SHP77 (cell line): ENCODE data around the gene NRG2.

Experiments
- DNase-seq, 2 experiments: peaks; one replicate each; lab custom pipeline; 2025; lab: John Stamatoyannopoulos, UW

NRG2 gene

DNA sequence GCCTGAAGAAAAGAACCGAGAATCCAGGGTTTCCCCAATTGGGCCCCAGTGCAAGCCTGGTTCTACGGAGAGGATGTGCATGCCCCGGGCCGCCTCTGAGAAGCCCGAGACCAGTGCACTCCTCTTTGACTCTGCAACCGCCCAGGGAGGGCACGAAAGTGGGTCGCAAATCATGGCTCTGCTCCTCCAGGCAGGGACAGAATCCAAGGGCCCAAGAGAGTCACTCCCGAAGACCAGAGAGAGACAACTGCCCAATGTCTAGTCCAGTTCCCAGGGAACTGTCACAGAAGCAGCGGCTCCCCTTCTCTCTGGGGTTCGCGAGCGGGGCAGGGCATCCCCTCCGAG lies 139.7 kb downstream of the NRG2 start:
- DNase-seq = no peak

GRCh38 chr5:139901986-139902385 lies 141.1 kb downstream of the NRG2 start:
- no peak for DNase-seq

DNA sequence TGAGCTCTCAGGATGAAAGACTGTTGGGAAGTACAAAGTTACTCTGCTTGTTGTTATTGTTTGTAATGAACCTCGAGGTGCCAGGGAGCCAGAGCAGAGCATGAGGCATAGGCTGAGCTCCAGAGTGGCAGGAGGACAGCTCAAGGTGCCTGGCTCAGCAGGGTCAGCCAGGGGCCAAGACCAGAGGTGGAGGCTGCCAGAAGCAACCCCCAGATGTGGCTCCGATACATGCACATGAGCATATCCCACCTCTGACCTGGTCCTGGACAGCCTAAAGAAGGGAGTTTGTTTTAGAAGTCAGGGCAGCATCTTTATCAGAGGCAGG lies 141.9 kb downstream of the NRG2 start:
- DNase-seq = no peak

DNA sequence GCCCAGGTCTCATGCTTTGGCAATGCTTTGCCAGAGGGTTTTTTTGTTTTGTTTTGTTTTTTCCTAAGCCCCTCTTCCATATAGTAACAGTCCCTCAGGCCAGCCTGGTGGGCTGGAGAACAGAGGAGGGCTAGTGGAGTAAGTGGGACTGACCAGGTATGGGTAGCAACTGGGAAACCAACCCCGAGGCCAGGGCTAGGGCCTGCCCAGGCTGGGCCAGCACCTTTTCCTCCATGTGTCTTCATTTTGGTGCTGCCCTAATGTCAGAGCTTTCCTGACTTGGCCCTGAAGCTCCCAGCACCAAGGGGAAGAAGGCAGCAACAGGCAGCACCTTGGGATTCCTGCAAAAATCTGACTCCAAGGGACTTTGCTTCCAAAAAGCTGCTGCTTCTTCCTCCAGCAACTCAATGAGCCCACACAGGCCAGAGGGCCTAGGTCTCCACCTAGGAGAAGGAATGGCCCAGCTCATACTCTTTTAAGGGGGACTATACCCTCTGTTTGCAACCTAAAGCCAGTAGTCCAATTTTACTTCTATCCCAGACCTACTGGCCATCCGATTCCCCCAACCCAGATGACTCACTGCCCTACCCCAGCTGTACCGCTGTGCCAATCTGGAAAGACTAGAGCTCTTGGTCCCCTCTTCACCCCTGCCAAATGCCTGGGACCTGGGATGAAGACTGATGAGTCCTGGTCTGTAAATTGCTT lies 142.4 kb downstream of the NRG2 start:
- DNase-seq = no peak

- no peak for DNase-seq
Measured at GRCh38 chr5:139898981-139899380, 144.1 kb downstream of the NRG2 start.

DNA sequence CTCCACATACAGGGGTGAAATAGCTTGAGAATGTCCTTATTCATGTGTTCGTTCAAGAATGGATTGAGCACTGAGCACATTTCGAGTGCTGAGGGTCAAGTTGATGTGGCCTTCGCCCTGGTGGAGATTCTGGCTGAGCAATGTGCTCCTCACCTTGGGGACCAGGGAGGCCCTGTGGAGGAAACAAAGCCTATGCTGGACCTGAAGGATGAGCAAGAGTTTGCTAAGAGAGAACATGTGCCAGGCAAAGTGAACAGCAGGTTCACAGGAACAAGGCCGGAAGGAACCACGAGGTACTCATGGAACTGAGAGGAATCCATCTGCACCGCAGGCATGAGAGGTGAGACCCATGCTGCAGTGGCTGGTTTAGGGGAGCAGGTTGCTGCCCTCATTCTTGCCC lies 145.1 kb downstream of the NRG2 start:
- no peak for DNase-seq

DNA sequence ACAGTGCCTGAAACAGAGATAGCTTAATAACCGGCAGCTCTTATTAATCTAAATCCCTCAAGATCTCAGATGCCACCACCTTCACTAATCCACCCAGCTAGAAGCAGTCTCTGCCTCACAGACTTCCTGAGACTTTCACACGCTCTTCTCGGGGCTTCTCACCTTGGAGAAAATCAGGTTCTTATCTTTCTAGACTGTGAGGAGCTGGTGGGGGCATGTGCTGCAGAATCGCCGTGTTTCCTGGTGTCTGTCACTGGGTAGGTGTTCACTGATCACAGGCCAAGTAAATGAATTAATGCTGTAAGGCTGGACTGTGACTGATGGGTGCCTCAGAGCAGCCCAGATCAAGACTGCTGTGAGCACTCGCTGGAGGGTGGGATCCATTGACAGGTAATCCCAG lies 145.8 kb downstream of the NRG2 start:
- no peak for DNase-seq

DNA sequence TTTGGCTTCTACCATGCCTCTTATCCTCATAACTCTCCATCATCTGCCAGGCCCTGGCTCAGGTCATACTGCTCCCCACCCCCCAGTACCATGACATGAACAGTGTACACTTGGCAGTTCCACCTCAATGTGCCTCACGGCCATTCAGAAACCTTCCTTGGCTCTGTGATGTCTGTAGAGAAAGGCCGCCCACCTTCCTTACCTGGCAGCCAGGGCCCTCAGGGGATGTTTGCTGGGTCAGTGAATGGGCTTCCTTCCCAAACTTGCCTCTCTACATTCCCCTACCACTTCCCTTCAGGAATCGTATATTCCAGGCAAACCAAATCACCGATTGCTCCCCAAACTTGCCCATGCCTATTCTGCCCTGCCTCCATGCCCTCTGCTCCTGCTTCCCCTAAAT lies 146.4 kb downstream of the NRG2 start:
- no peak for DNase-seq

DNA sequence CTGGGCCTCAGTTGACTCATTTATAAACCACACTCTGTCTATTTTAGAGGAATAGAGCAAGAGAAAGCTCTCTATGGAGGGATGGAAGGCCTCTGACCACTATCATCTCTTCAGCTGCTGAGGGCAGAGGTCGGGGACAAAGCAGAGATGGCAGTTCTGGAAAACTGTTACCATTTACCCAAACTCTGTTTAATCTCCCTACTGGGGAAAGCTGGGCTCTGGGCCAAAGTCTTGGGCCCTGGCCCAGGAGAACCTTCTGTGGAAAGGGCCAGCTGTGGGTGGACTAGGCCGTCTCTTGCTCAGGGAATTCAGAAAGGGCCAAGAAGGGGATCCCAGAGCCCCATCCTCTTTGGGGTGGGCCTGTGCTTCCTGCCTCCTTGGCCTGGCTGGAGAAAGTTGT lies 147.5 kb downstream of the NRG2 start:
- DNase-seq = no peak

GRCh38 chr5:139895046-139895445 lies 148.1 kb downstream of the NRG2 start:
- no peak for DNase-seq

DNA sequence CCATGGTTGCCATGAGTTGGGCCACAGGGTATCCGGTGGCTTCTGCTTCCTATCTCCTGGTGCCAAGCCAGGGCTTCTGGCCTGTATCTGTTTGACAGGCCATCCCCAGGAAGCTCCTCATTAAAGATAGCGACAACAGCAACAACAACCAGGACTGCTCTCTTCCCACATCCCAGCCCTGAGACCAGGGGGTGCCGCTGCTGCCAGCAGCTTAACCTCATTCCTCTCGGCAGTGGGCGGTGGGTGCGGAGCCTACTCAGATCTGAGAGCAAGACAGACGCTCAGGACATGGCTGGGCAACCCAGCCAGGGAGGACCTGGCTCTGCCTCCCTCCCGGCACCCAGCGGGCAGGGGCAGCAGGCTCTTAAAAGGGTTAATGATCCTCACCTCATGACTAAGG lies 149.2 kb downstream of the NRG2 start:
- DNase-seq = no peak

DNA sequence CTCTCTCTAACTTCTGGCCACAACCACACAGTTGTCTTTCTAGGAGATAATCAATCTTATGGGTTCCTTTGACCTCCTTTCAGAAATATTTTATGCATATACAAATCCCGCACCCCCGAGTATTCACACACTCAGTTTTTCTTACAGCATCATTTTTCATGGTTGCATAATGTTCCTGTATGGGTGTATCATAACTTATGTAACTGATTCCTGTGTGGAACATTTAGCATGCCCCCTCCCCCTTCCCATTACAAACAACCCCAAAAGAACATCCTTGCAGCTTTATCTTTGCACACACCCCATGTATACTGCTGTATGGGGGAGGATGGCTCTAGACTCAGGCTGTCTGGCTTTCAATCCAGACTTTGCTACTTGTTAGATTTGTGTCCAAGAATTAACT lies 153.7 kb downstream of the NRG2 start:
- no peak for DNase-seq

GRCh38 chr5:139888370-139888769 lies 154.7 kb downstream of the NRG2 start:
- DNase-seq = no peak

- DNase-seq = no peak
Measured at GRCh38 chr5:139886213-139886612, 156.9 kb downstream of the NRG2 start.

DNA sequence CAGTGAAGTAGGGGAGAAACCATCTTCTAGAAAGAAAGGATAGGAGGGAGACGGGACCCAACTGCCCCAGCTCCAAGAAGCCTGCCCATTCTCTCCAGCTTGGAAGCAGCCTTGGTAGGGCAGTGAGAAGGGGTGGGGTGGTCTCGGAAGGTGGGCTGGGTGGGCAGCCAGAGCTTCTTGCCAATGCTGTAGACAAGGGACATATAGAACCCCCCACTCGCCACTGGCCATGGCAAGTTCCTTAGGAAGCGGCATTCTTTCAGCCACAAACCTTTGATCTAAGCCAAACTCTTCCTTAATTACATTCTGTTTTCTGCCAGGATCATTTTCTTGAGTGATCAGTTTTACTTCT lies 157.3 kb downstream of the NRG2 start:
- no peak for DNase-seq

GRCh38 chr5:139885172-139885856 lies 157.8 kb downstream of the NRG2 start:
- DNase-seq = no peak

GRCh38 chr5:139884734-139885133 lies 158.4 kb downstream of the NRG2 start:
- no peak for DNase-seq

- no peak for DNase-seq
Measured at GRCh38 chr5:139884144-139884543, 159.0 kb downstream of the NRG2 start.

- DNase-seq = no peak
Measured at GRCh38 chr5:139882961-139883539, 160.0 kb downstream of the NRG2 start.

- DNase-seq = no peak
Measured at GRCh38 chr5:139882316-139882715, 160.8 kb downstream of the NRG2 start.

GRCh38 chr5:139881143-139881733 lies 161.9 kb downstream of the NRG2 start:
- no peak for DNase-seq

DNA sequence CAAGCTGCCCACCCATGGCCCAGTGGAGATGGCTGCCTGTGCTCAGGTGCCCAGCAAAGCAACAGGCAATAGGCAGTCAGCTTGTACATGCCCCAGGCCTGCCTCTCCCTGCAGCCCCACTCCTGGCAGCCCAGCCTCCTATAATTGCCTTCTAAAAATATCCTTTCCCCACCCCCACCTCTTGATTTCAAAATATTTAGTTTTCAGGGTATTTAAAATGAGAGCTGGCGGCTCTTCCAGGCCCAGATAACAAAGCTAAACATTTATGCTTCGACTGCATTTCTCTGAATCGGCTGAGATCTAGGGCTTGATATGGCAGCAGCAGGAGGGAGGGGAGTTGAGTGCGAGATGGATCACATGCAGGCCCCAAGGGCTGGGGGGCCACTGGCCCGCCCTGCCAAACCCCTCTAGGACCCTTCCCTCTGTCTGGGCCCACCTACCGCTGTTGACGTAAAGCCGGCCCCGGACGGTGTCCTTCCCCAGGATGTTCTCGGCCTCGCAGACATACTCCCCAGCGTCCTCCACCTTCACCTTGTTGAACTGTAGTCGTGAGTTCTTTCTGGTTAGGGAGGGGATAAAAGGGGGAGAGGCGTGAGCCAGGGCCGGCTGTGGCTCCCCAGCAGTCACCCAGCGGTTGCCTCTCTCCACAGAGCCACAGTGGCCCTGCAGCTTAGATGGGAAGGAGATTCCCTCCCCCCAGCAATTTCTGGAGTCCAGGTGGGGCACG lies 162.5 kb downstream of the NRG2 start:
- no peak for DNase-seq

DNA sequence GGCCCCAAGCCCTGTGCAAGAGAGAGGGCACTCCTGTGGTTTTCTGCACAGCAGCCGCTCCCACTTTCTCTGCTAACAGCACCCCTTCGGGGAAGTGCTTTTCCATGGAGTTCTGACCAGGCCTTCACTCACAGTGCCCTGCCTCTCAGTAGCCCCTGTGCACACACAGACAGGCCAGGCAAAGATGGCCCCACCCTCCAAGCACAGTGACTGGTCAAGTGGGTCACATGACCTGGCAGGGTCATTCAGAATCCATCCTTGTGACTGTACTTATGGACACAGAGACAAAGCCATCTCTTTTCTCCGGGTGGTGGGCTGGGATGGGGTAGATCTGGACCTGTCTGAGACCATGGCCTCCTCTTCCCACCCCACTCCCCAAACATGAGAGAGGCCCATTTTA lies 165.0 kb downstream of the NRG2 start:
- DNase-seq = no peak
